HEK293T (cell line): Measurements from ENCODE around the gene ANKH.

Source experiments
- ARNT ChIP-seq: fragments of 450-650 bp; IDR thresholded peaks from 2 replicates; pipeline ENCODE4 v1.6.1; 2017; ENCODE audit warnings: mild to moderate bottlenecking
- BHLHE40 ChIP-seq: fragments of 450-650 bp; IDR thresholded peaks from 2 replicates; pipeline ENCODE4 v1.6.1; 2016; ENCODE audit warnings: mild to moderate bottlenecking, moderate library complexity, borderline replicate concordance
- CTBP1 ChIP-seq: fragments of 450-650 bp; IDR thresholded peaks from 2 replicates; pipeline ENCODE4 v1.6.1; 2016; ENCODE audit warnings: borderline replicate concordance
- ELF4 ChIP-seq: fragments of 450-650 bp; IDR thresholded peaks from 2 replicates; pipeline ENCODE4 v1.6.1; 2017; ENCODE audit warnings: antibody characterized with exemption
- FOXA1 ChIP-seq: fragments of 450-650 bp; IDR thresholded peaks from 2 replicates; pipeline ENCODE4 v1.6.1; 2016; ENCODE audit warnings: mild to moderate bottlenecking
- NFRKB ChIP-seq: fragments of 450-650 bp; IDR thresholded peaks from 2 replicates; pipeline ENCODE4 v1.6.1; 2016; ENCODE audit warnings: mild to moderate bottlenecking, moderate library complexity
- SP1 ChIP-seq: fragments of 450-650 bp; IDR thresholded peaks from 2 replicates; pipeline ENCODE4 v1.6.1; 2017
- SUZ12 ChIP-seq: fragments of 450-650 bp; IDR thresholded peaks from 2 replicates; pipeline ENCODE4 v1.6.1; 2016; ENCODE audit warnings: mild to moderate bottlenecking

DNA sequence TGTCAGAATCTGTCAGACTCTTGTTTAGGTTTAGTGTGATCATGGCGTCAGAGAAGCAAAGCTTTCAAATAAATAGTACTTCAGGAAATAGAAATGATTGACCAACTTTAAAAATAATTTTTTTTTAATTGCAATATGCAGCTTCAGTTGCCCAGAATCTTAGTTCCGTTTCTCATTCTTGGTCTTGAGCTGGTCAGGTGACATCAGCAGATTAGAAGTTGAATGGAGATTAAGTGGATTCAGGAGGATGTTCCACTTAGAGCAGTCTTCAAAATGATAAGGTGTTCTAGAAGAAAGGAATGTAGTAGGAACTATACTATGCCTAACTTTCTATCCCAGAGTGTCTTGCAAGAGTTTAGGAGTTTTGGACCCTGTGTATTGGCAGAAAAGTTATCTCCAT lies 176.4 kb downstream of the ANKH start:
- TF ChIP-seq BHLHE40 (no peak), NFRKB (no peak), SP1 (no peak), CTBP1 (no peak), FOXA1 (no peak), ARNT (no peak), ELF4 (no peak), SUZ12 (no peak)
